HCT116 (cell line): Measurements from ENCODE around the gene SYNJ2. TPM values are rescaled to one million over a fixed set of nuclear protein-coding genes. Genes with fewer than 3 reads are reported as not detected.

Experiments
- ATAC-seq: fragments of 200-7000 bp; cut with Tn5 transposase; 2 replicates; pipeline ENCODE4 v1.9.1; 2020; ENCODE audit warnings: mild to moderate bottlenecking, moderate library complexity
- BruUV-seq: library from RNA; stranded (reverse); fragments of 400-500 nt; replicated peaks from 2 replicates; lab custom pipeline; 2021; lab: Mats Ljungman, UMichigan
- CTCF ChIA-PET: fragments of 300-600 bp; sonication (Branson Sonifier 250); formaldehyde crosslinking; loops from one replicate; lab custom pipeline; 2021; ENCODE audit warnings: antibody characterized with exemption; lab: Charles Lee
- POLR2A ChIA-PET: fragments of 300-600, 350-600 bp; sonication (Branson Sonifier 250); formaldehyde crosslinking; loops from one replicate; lab custom pipeline; 2021; ENCODE audit warnings: antibody characterized with exemption; lab: Charles Lee
- RAD21 ChIA-PET, 2 experiments: fragments of 300-600 bp; sonication (Branson Sonifier 250); formaldehyde crosslinking; loops; one replicate each; lab custom pipeline; 2023; ENCODE audit warnings: low total read pairs in 2 of 2; ENCODE audit not compliant: uncharacterized antibody in 2 of 2, unreplicated experiment in 2 of 2, low non-redundant PET in 1 of 2; lab: Charles Lee
- DNase-seq: peaks from one replicate; pipeline ENCODE4 v3.0.0-alpha.2; 2010; ENCODE audit warnings: low read depth, low spot score
- H2AFZ ChIP-seq: fragments of 200-600 bp; shearing (Covaris generic), sonication (generic); 2 replicates; pipeline ENCODE4 v1.6.1; 2017; ENCODE audit warnings: low read depth, mixed run types, mixed read lengths, antibody characterized with exemption, low read length; ENCODE audit not compliant: poor library complexity, severe bottlenecking
- H3K27ac ChIP-seq: 2 replicates; pipeline ENCODE4 v1.5.1; 2012; ENCODE audit warnings: low read depth, low read length
- H3K27me3 ChIP-seq: fragments of 200-600 bp; sonication (generic); 2 replicates; pipeline ENCODE4 v1.6.1; 2016; ENCODE audit warnings: mixed run types, low read length, mixed read lengths; ENCODE audit not compliant: insufficient read depth
- H3K36me3 ChIP-seq, 2 experiments: fragments of 200-500 bp in 1 of 2; fragments of 200-600 bp in 1 of 2; sonication (Bioruptor generic) in 1 of 2; sonication (generic) in 1 of 2; 2 replicates each; pipeline versions ENCODE4 v1.5.1 to v1.6.1; 2014 to 2016; ENCODE audit warnings: low read length in 2 of 2, inconsistent platforms in 1 of 2, mixed read lengths in 1 of 2, mixed run types in 1 of 2; ENCODE audit not compliant: insufficient read depth in 2 of 2, control insufficient read depth in 1 of 2
- H3K4me1 ChIP-seq, 2 experiments: fragments of 200-600 bp in 1 of 2; sonication (generic) in 1 of 2; 2 replicates each; pipeline versions ENCODE4 v1.5.1 to v1.6.1; 2012 to 2017; ENCODE audit warnings: low read length in 2 of 2, inconsistent platforms in 1 of 2, mild to moderate bottlenecking in 1 of 2, mixed read lengths in 1 of 2, mixed run types in 1 of 2, moderate library complexity in 1 of 2; ENCODE audit not compliant: insufficient read depth in 2 of 2, control insufficient read depth in 1 of 2
- H3K4me2 ChIP-seq: fragments of 200-600 bp; sonication (generic); 2 replicates; pipeline ENCODE4 v1.6.1; 2017; ENCODE audit warnings: mixed run types, low read length, mixed read lengths
- H3K4me3 ChIP-seq, 2 experiments: fragments of 200-600 bp in 1 of 2; sonication (generic) in 1 of 2; replicated peaks in 1 of 2; 2 replicates each; pipeline ENCODE4 v1.5.1; 2011 to 2016; ENCODE audit warnings: low read length in 2 of 2, control low read depth in 1 of 2, low read depth in 1 of 2, mild to moderate bottlenecking in 1 of 2, mixed read lengths in 1 of 2, mixed run types in 1 of 2
- H3K79me2 ChIP-seq: fragments of 200-600 bp; sonication (generic); 2 replicates; pipeline ENCODE4 v1.6.1; 2017; ENCODE audit warnings: mild to moderate bottlenecking, mixed run types, low read length, moderate library complexity, mixed read lengths; ENCODE audit not compliant: insufficient read depth
- H3K9ac ChIP-seq: fragments of 200-600 bp; sonication (generic); 2 replicates; pipeline ENCODE4 v1.6.1; 2016; ENCODE audit warnings: low read length, mixed read lengths
- H3K9me2 ChIP-seq: fragments of 200-600 bp; sonication (generic), shearing (Covaris generic); 2 replicates; pipeline ENCODE4 v1.6.1; 2017; ENCODE audit warnings: mixed run types, mild to moderate bottlenecking, moderate library complexity; ENCODE audit not compliant: insufficient read depth
- H3K9me3 ChIP-seq, 2 experiments: fragments of 200-500 bp in 1 of 2; fragments of 200-600 bp in 1 of 2; sonication (Bioruptor generic) in 1 of 2; sonication (generic) in 1 of 2; 2 replicates each; pipeline ENCODE4 v1.6.1; 2014 to 2017; ENCODE audit warnings: low read length in 2 of 2, mixed read lengths in 2 of 2, inconsistent platforms in 1 of 2, low read depth in 1 of 2, mild to moderate bottlenecking in 1 of 2, mixed run types in 1 of 2, moderate library complexity in 1 of 2; ENCODE audit not compliant: control insufficient read depth in 1 of 2, insufficient read depth in 1 of 2
- H4K20me1 ChIP-seq: fragments of 200-600 bp; sonication (generic), shearing (Covaris generic); 2 replicates; pipeline ENCODE4 v1.6.1; 2017; ENCODE audit warnings: mixed run types, mild to moderate bottlenecking, moderate library complexity; ENCODE audit not compliant: insufficient read depth
- CEBPB ChIP-seq: IDR thresholded peaks from 2 replicates; pipeline ENCODE4 v1.6.1; 2012; ENCODE audit warnings: low read depth
- EGR1 ChIP-seq: IDR thresholded peaks from 2 replicates; pipeline ENCODE4 v1.6.1; 2012; ENCODE audit warnings: low read depth
- ELF1 ChIP-seq: IDR thresholded peaks from 2 replicates; pipeline ENCODE4 v1.6.1; 2012; ENCODE audit warnings: low read depth, borderline replicate concordance
- EZH2 ChIP-seq: fragments of 200-600 bp; sonication (generic); IDR thresholded peaks from 2 replicates; pipeline ENCODE4 v1.6.1; 2017; ENCODE audit warnings: antibody characterized with exemption, mixed run types
- EZH2phosphoT487 ChIP-seq: fragments of 200-600 bp; IDR thresholded peaks from 2 replicates; pipeline ENCODE4 v1.6.1; 2018; ENCODE audit warnings: antibody characterized with exemption, borderline replicate concordance
- FOSL1 ChIP-seq: IDR thresholded peaks from 2 replicates; pipeline ENCODE4 v1.6.1; 2012; ENCODE audit warnings: low read depth
- JUND ChIP-seq: IDR thresholded peaks from 2 replicates; pipeline ENCODE4 v1.6.1; 2012
- POLR2A ChIP-seq: IDR thresholded peaks from 2 replicates; pipeline ENCODE4 v1.7.0; 2011; ENCODE audit warnings: borderline replicate concordance; ENCODE audit not compliant: insufficient read depth, insufficient read length; ENCODE audit errors: extremely low read depth
- RAD21 ChIP-seq: IDR thresholded peaks from 2 replicates; pipeline ENCODE4 v1.6.1; 2012; ENCODE audit warnings: low read depth, mild to moderate bottlenecking
- SP1 ChIP-seq: IDR thresholded peaks from 2 replicates; pipeline ENCODE4 v1.6.1; 2012; ENCODE audit warnings: low read depth
- TCF7L2 ChIP-seq: IDR thresholded peaks from 2 replicates; pipeline ENCODE4 v1.7.0; 2011; ENCODE audit warnings: borderline replicate concordance, inconsistent platforms; ENCODE audit not compliant: insufficient read depth, insufficient read length; ENCODE audit errors: extremely low read depth
- YY1 ChIP-seq: IDR thresholded peaks from 2 replicates; pipeline ENCODE4 v1.6.1; 2011; ENCODE audit warnings: low read length, low read depth, moderate library complexity, mild to moderate bottlenecking; ENCODE audit not compliant: insufficient replicate concordance; ENCODE audit errors: extremely low read depth
- ZFX ChIP-seq: fragments of 450-650 bp; IDR thresholded peaks from 2 replicates; pipeline ENCODE4 v1.6.1; 2017
- ZNF274 ChIP-seq: fragments of 200-500 bp; sonication (Bioruptor generic); IDR thresholded peaks from 2 replicates; pipeline ENCODE4 v1.6.1; 2014; ENCODE audit warnings: mild to moderate bottlenecking, low read depth, low read length, inconsistent platforms
- intact Hi-C: fragments of 100-400 bp; cut with micrococcal nuclease; formaldehyde crosslinking; loops from 2 replicates; pipeline ENCODE4 v1.10.0; 2022
- total RNA-seq: library from RNA; stranded (reverse); gene quantifications from one replicate; pipeline ENCODE4 v1.2.1, GENCODE V29; 2021; ENCODE audit not compliant: unreplicated experiment
- TF ChIP-seq, protein P1 (sequence below): IDR thresholded peaks from 2 replicates; pipeline ENCODE4 v1.6.1; 2012
- TF ChIP-seq, protein P2 (sequence below), 3 experiments: fragments of 200-600 bp in 1 of 3; sonication (generic) in 1 of 3; IDR thresholded peaks in 2 of 3; conservative IDR thresholded peaks in 1 of 3; 2 replicates each; pipeline ENCODE4 v1.5.1; 2012 to 2017; ENCODE audit warnings: low read depth in 2 of 3, low read length in 2 of 3, antibody characterized with exemption in 1 of 3, borderline replicate concordance in 1 of 3, control low read depth in 1 of 3, mild to moderate bottlenecking in 1 of 3, mixed read lengths in 1 of 3, mixed run types in 1 of 3, moderate library complexity in 1 of 3; ENCODE audit not compliant: insufficient read depth in 1 of 3
- TF ChIP-seq, protein P3 (sequence below): IDR thresholded peaks from 2 replicates; pipeline ENCODE4 v1.6.1; 2012

SYNJ2 gene
- total RNA-seq, 1 experiment from 2014 or later = 23.9 TPM

DNA sequence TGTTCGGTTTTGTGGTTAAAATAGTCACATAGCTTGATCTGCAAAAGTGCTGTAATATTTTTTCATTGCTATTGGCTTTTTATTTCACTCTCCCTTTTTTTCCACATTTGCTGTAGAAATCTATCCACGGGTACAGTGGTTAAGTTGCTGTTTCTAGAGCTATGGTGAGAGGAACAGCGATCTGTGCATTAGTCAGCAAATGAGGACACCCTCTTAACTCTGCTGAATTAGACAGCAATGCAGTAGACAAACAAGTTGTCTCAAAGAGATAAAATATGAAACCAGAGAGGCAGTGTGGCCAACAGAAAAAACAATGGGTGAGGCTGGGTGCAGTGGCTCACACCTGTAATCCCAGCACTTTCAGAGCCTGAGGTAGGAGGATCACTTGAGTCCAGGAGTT lies 17.6 kb upstream of the SYNJ2 start:
- H3K4me3 ChIP-seq = no peak overlapping the region
- ATAC-seq = no peak
- no peak overlapping the region for H3K9ac ChIP-seq
- H3K4me1 ChIP-seq = peaks cover 5 to 6% of the 10 kb centered on the region in 2 experiments; a peak in 3 of 4 replicates
- H3K79me2 ChIP-seq = no peaks in the 10 kb centered on the region
- TF ChIP-seq FOSL1 = no peak
- TF ChIP-seq EZH2phosphoT487 = no peak
- TF ChIP-seq, protein P1, sequence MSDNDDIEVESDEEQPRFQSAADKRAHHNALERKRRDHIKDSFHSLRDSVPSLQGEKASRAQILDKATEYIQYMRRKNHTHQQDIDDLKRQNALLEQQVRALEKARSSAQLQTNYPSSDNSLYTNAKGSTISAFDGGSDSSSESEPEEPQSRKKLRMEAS = no peak
- TF ChIP-seq EZH2 = no peak
- TF ChIP-seq TCF7L2 = no peak
- TF ChIP-seq JUND = no peak
- no peak for TF ChIP-seq ZNF274
- TF ChIP-seq, protein P2, sequence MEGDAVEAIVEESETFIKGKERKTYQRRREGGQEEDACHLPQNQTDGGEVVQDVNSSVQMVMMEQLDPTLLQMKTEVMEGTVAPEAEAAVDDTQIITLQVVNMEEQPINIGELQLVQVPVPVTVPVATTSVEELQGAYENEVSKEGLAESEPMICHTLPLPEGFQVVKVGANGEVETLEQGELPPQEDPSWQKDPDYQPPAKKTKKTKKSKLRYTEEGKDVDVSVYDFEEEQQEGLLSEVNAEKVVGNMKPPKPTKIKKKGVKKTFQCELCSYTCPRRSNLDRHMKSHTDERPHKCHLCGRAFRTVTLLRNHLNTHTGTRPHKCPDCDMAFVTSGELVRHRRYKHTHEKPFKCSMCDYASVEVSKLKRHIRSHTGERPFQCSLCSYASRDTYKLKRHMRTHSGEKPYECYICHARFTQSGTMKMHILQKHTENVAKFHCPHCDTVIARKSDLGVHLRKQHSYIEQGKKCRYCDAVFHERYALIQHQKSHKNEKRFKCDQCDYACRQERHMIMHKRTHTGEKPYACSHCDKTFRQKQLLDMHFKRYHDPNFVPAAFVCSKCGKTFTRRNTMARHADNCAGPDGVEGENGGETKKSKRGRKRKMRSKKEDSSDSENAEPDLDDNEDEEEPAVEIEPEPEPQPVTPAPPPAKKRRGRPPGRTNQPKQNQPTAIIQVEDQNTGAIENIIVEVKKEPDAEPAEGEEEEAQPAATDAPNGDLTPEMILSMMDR (IDR thresholded peaks at IDR 0.05 in 2 of 3, conservative IDR thresholded peaks at IDR 0.05 in 1 of 3; ENCODE audit: borderline replicate concordance in 1 of 3, insufficient read depth in 1 of 3, low read depth in 2 of 3, low read length in 2 of 3) = no peak
- no peak for TF ChIP-seq CEBPB
- no peak for TF ChIP-seq YY1
- TF ChIP-seq, protein P3, sequence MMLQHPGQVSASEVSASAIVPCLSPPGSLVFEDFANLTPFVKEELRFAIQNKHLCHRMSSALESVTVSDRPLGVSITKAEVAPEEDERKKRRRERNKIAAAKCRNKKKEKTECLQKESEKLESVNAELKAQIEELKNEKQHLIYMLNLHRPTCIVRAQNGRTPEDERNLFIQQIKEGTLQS = no peak
- no peak for TF ChIP-seq ELF1
- TF ChIP-seq POLR2A = no peak
- TF ChIP-seq RAD21 = no peak
- no peak for TF ChIP-seq SP1
- TF ChIP-seq ZFX = no peak
- no peak for TF ChIP-seq EGR1
- peaks cover 2 to 7% of the 10 kb centered on the region in 2 experiments; a peak in 3 of 4 replicates for H3K9me3 ChIP-seq
- CTCF ChIA-PET = no interaction called here
- H3K36me3 ChIP-seq = no peaks in the 10 kb centered on the region
- intact Hi-C loops = no loop called here
- DNase-seq = no peak
- H4K20me1 ChIP-seq = no peaks in the 10 kb centered on the region
- no peaks in the 10 kb centered on the region for H3K9me2 ChIP-seq
- POLR2A ChIA-PET = no interaction called here
- RAD21 ChIA-PET = no interaction called here
- BruUV-seq = no TSS peak
- H3K27ac ChIP-seq = no peak overlapping the region
- H3K4me2 ChIP-seq = no peak overlapping the region
- no peaks in the 10 kb centered on the region for H3K27me3 ChIP-seq
- H2AFZ ChIP-seq = no peak overlapping the region
